Stimulated activated CD4-positive, alpha-beta T cell treated with anti-CD3 and anti-CD28 coated beads, TNF-alpha, amount 100 ng/mL, for 1 hour (primary cell): ENCODE results near the gene MED12L.
"Not testable (repeated sequence)": the region's sequence is repeated elsewhere in the genome, so short reads cannot be mapped to it uniquely, and the experiment has no call there.

Experiments used
- DNase-seq, 3 donors: peaks; one replicate each; pipeline ENCODE4 v3.0.0-alpha.2; 2020; ENCODE audit warnings: low read depth in 3 of 3, low spot score in 1 of 3

The MED12L gene

GRCh38 chr3:151242006-151242405 lies 156.5 kb downstream of the MED12L start:
- DNase-seq: not testable (repeated sequence)

GRCh38 chr3:151248772-151249337 lies 163.4 kb downstream of the MED12L start:
- no peak for DNase-seq

GRCh38 chr3:151256749-151257148 lies 171.3 kb downstream of the MED12L start:
- no peak for DNase-seq

- DNase-seq: no peak
Measured at GRCh38 chr3:151259664-151260063, 174.2 kb downstream of the MED12L start.

GRCh38 chr3:151262871-151263525 lies 177.5 kb downstream of the MED12L start:
- no peak for DNase-seq

GRCh38 chr3:151264605-151265004 lies 179.1 kb downstream of the MED12L start:
- DNase-seq: no peak

- DNase-seq: no peak
Measured at GRCh38 chr3:151265166-151265565, 179.7 kb downstream of the MED12L start.

- DNase-seq: no peak
Measured at GRCh38 chr3:151265866-151266265, 180.4 kb downstream of the MED12L start.

GRCh38 chr3:151267066-151267465 lies 181.6 kb downstream of the MED12L start:
- DNase-seq: no peak

GRCh38 chr3:151268267-151269235 lies 183.1 kb downstream of the MED12L start:
- DNase-seq: no peak

- DNase-seq: no peak
Measured at GRCh38 chr3:151269631-151270030, 184.2 kb downstream of the MED12L start.

GRCh38 chr3:151275091-151275490 lies 189.6 kb downstream of the MED12L start:
- DNase-seq: no peak

GRCh38 chr3:151276038-151276686 lies 190.7 kb downstream of the MED12L start:
- DNase-seq: no peak

- no peak for DNase-seq
Measured at GRCh38 chr3:151276687-151277042, 191.2 kb downstream of the MED12L start.

GRCh38 chr3:151278230-151278629 lies 192.8 kb downstream of the MED12L start, which contains the start of gene P2RY14:
P2RY14 (minus strand) TSS chr3:151278542; CDS start chr3:151214316, 64,226 bp downstream.
- no peak for DNase-seq

- DNase-seq: no peak
Measured at GRCh38 chr3:151281671-151282324, 196.3 kb downstream of the MED12L start.

GRCh38 chr3:151282921-151283320 lies 197.5 kb downstream of the MED12L start:
- no peak for DNase-seq

- DNase-seq: no peak
Measured at GRCh38 chr3:151283387-151283786, 197.9 kb downstream of the MED12L start.

- no peak for DNase-seq
Measured at GRCh38 chr3:151283907-151284461, 198.5 kb downstream of the MED12L start.

GRCh38 chr3:151285940-151286339 lies 200.5 kb downstream of the MED12L start:
- DNase-seq: no peak

- DNase-seq: no peak
Measured at GRCh38 chr3:151289445-151289844, 204.0 kb downstream of the MED12L start.
